Neural crest cell (in vitro differentiated cells): ENCODE results near the gene ZNF444. TPM values are rescaled to one million over a fixed set of nuclear protein-coding genes. Genes with fewer than 3 reads are reported as not detected.
A peak's percentile ranks its signal among the peaks of the same experiment; 100 is the strongest.

Source experiments
- DNase-seq: peaks from one replicate; pipeline ENCODE4 v3.0.0; 2021; ENCODE audit warnings: low read depth, mixed read lengths, low spot score
- H3K27ac Mint-ChIP-seq: one replicate; pipeline ENCODE4 v1.8.0; 2021; ENCODE audit warnings: mild to moderate bottlenecking, mixed read lengths; ENCODE audit not compliant: unreplicated experiment
- H3K27me3 Mint-ChIP-seq: 2 replicates; pipeline ENCODE4 v1.8.0; 2021; ENCODE audit warnings: low read depth, mild to moderate bottlenecking, mixed read lengths
- H3K36me3 Mint-ChIP-seq: 2 replicates; pipeline ENCODE4 v1.8.0; 2021; ENCODE audit warnings: low read depth, mild to moderate bottlenecking, mixed read lengths
- H3K4me1 Mint-ChIP-seq: 2 replicates; pipeline ENCODE4 v1.8.0; 2021; ENCODE audit warnings: mixed read lengths
- H3K4me3 Mint-ChIP-seq: one replicate; pipeline ENCODE4 v1.8.0; 2021; ENCODE audit warnings: mild to moderate bottlenecking, mixed read lengths
- H3K9me3 Mint-ChIP-seq: 2 replicates; pipeline ENCODE4 v1.8.0; 2021; ENCODE audit warnings: mixed read lengths
- total RNA-seq: library from RNA; stranded (reverse); gene quantifications from 2 replicates; pipeline ENCODE4 v1.2.1, GENCODE V29; 2021
- TF ChIP-seq, protein P1 (sequence below): fragments of 200-600 bp; sonication (generic); conservative IDR thresholded peaks from 2 replicates; pipeline ENCODE4 v1.5.0; 2021; ENCODE audit warnings: antibody characterized with exemption, mild to moderate bottlenecking

The ZNF444 gene
- total RNA-seq, 1 donor from 2014 or later, result 51.5 TPM

DNA sequence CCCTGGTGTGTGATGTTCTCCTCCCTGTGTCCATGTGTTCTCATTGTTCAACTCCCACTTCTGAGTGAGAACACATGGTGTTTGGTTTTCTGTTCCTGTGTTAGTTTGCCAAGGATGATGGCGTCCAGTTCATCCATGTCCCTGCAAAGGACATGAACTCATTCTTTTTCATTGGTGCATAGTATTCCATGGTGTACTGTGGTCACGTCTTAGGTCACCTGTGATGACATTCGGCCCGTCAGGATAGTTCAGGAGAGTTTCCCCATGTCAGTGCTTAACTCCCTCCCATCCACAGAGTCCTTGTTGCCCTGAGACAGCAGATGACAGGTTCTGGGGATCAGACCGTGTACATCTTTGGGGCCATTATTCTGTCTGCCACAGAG, 8.6 kb downstream of the ZNF444 start:
- H3K4me1 Mint-ChIP-seq, result peaks cover 18% of the 10 kb centered on the region
- no peak for DNase-seq
- peaks cover 18% of the 10 kb centered on the region for H3K36me3 Mint-ChIP-seq
- TF ChIP-seq, protein P1, sequence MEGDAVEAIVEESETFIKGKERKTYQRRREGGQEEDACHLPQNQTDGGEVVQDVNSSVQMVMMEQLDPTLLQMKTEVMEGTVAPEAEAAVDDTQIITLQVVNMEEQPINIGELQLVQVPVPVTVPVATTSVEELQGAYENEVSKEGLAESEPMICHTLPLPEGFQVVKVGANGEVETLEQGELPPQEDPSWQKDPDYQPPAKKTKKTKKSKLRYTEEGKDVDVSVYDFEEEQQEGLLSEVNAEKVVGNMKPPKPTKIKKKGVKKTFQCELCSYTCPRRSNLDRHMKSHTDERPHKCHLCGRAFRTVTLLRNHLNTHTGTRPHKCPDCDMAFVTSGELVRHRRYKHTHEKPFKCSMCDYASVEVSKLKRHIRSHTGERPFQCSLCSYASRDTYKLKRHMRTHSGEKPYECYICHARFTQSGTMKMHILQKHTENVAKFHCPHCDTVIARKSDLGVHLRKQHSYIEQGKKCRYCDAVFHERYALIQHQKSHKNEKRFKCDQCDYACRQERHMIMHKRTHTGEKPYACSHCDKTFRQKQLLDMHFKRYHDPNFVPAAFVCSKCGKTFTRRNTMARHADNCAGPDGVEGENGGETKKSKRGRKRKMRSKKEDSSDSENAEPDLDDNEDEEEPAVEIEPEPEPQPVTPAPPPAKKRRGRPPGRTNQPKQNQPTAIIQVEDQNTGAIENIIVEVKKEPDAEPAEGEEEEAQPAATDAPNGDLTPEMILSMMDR, result no peak
- H3K4me3 Mint-ChIP-seq, result no peak overlapping the region
- H3K27me3 Mint-ChIP-seq, result no peaks in the 10 kb centered on the region
- H3K9me3 Mint-ChIP-seq, result no peaks in the 10 kb centered on the region
- H3K27ac Mint-ChIP-seq, result no peak overlapping the region

DNA sequence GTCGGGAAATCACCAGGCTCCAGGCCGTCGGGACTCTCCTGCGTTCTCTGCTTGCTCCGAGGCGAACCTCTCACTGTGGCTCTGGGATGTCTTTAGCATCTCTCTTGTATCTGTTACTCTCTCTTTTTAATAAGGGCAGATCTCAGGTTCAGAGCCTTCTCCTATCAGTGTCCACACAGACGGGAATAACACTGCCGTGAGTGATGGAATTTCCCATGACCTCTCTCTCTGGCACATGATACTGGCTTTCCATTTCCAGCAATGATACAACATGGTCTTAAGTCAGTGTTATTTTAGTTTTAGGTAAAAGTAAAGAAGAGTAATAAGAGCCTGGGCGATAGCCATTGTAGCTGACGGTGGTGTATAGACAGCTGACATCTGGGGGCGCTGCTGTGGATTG, 9.3 kb downstream of the ZNF444 start:
- peaks cover 18% of the 10 kb centered on the region for H3K36me3 Mint-ChIP-seq
- no peaks in the 10 kb centered on the region for H3K9me3 Mint-ChIP-seq
- H3K27me3 Mint-ChIP-seq, result no peaks in the 10 kb centered on the region
- peaks cover 18% of the 10 kb centered on the region for H3K4me1 Mint-ChIP-seq
- no peak for DNase-seq
- TF ChIP-seq, protein P1, result no peak
- no peak overlapping the region for H3K4me3 Mint-ChIP-seq
- H3K27ac Mint-ChIP-seq, result no peak overlapping the region

DNA sequence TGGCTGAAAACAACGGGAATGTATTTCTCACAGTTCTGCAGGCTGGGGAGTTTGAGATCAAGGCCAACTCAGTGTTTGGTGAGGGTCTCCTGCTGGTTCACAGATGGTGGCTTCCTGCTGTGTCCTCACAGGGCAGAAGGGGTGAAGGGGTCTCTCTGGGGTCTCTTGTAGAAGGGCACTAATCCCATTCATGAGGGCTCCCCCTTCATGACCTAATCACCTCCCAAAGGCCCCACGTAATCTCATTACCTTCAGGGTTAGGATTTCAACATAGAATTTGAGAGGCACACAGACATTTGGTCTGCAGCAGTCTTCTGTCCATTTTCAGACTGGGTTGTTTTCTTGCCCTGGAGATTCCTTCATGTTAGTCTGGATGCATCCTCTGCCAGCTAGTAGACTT, 11.6 kb downstream of the ZNF444 start:
- Mint-ChIP-seq H3K27me3 (no peaks in the 10 kb centered on the region), H3K27ac (no peak overlapping the region), H3K36me3 (peaks cover 18% of the 10 kb centered on the region), H3K4me3 (peak overlapping the region; percentile 24), H3K9me3 (no peaks in the 10 kb centered on the region), H3K4me1 (peaks cover 18% of the 10 kb centered on the region)
- TF ChIP-seq, protein P1, result no peak
- no peak for DNase-seq

DNA sequence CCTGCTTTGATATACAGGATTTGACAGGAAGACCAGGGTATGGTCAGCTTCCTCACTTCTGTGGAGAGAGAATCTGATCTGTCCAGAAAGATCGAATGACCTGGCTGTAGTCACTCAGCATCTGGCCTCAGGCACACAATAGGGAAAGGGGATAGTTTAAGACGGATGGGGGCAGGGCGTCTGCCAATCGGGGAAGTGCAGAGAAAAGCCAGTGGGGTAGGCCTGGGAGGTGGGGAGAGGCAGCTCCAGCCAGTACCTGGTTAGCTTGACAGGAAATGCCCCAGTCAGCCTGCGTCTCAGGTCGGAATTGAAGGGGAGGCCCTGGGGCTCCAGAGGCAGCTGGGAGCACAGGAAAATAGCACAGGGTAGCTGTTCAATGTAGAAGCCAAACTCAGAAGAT, 12.4 kb downstream of the ZNF444 start:
- Mint-ChIP-seq H3K9me3 (no peaks in the 10 kb centered on the region), H3K27me3 (no peaks in the 10 kb centered on the region), H3K4me1 (peaks cover 18% of the 10 kb centered on the region), H3K27ac (peak overlapping the region; percentile 60), H3K36me3 (peaks cover 17% of the 10 kb centered on the region), H3K4me3 (no peak overlapping the region)
- TF ChIP-seq, protein P1, result no peak
- no peak for DNase-seq

DNA sequence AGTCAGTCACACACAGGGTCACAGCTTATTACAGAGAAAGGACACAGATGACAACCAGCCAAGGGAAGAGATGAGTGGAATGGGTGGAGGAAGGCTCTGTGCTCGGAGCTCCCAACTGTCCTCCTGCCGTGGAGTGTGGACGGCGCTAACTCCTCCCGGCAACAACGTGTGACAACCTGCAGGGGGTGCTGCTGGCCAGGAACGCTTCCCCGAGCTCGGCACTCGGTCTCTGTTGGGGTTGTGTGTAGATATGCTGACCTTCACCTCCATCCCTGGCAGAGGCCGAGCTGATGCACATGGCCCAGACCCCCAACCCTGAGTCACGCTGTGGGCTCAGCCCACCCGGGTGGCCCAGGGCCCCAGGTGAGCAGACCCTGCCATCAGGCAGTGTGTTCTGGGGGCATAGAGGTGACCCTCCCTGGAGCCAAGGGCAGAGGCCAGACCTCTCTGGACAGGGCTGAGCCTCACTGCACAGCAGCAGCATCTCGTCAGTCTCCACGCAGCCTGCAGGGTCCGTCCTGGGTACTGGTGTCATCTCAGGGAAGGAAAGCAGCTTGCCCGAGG, 14.1 kb downstream of the ZNF444 start:
- DNase-seq, result no peak
- TF ChIP-seq, protein P1, result peak; percentile 38
- peaks cover 18% of the 10 kb centered on the region for H3K4me1 Mint-ChIP-seq

DNA sequence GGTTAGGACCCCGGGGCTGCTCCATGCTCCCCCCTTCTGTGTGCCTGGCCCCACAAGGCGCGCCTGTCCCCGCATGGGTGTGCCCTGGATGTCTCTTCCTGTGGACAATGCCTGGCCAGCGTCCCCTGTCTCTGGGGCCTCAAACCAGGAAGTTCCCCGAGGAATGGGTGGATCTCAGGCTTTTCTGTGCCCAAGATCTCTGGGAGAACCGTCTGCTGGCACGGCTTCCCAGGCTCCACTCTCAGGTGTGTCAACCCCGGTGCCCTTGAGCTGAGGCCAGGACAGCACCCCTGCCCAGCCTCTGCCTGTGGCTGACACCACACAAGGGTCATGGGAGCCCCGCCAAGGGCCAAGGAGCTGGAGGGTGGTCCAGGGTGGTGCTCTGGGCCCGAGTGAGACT, 15.7 kb downstream of the ZNF444 start:
- Mint-ChIP-seq H3K4me1 (peaks cover 18% of the 10 kb centered on the region), H3K27ac (no peak overlapping the region), H3K27me3 (no peaks in the 10 kb centered on the region), H3K4me3 (no peak overlapping the region), H3K9me3 (no peaks in the 10 kb centered on the region), H3K36me3 (peaks cover 11% of the 10 kb centered on the region)
- TF ChIP-seq, protein P1, result no peak
- DNase-seq, result no peak

More for the DNA sequence above, 14.1 kb downstream of the ZNF444 start:
- peak overlapping the region; percentile 50 for H3K27ac Mint-ChIP-seq
- no peak overlapping the region for H3K4me3 Mint-ChIP-seq
- H3K36me3 Mint-ChIP-seq, result peaks cover 13% of the 10 kb centered on the region
- no peaks in the 10 kb centered on the region for H3K9me3 Mint-ChIP-seq
- H3K27me3 Mint-ChIP-seq, result no peaks in the 10 kb centered on the region
